Neural cell (in vitro differentiated cells): Measurements from ENCODE around the gene JAZF1. TPM values are rescaled to one million over a fixed set of nuclear protein-coding genes. Genes with fewer than 3 reads are reported as not detected.

Experiments used
- H2AFZ ChIP-seq: fragments of 200-600, 300-800 bp; sonication (generic), shearing (Covaris generic); 2 replicates; pipeline ENCODE4 v1.6.0; 2014; ENCODE audit warnings: low read depth, mild to moderate bottlenecking, antibody characterized with exemption, low read length, moderate library complexity
- H3F3A ChIP-seq: fragments of 200-600 bp; shearing (Covaris generic); 2 replicates; pipeline ENCODE4 v1.6.1; 2016; ENCODE audit warnings: mild to moderate bottlenecking, moderate library complexity, mixed read lengths, antibody characterized with exemption, low read length; ENCODE audit not compliant: insufficient read depth, poor library complexity, severe bottlenecking
- H3K27ac ChIP-seq: fragments of 200-600, 300-800 bp; sonication (generic), shearing (Covaris generic); 2 replicates; pipeline ENCODE4 v1.5.1; 2014; ENCODE audit warnings: mild to moderate bottlenecking, low read length, moderate library complexity
- H3K27me3 ChIP-seq: fragments of 300-800, 200-600 bp; sonication (generic), shearing (Covaris generic); 2 replicates; pipeline ENCODE4 v1.6.0; 2014; ENCODE audit warnings: mild to moderate bottlenecking, low read depth, low read length, moderate library complexity; ENCODE audit not compliant: insufficient read depth
- H3K36me3 ChIP-seq: fragments of 300-800, 200-600 bp; sonication (generic), shearing (Covaris generic); 2 replicates; pipeline ENCODE4 v1.5.1; 2014; ENCODE audit warnings: mild to moderate bottlenecking, antibody characterized with exemption, low read length, moderate library complexity; ENCODE audit not compliant: insufficient read depth
- H3K4me2 ChIP-seq: fragments of 300-800, 200-600 bp; sonication (generic), shearing (Covaris generic); 2 replicates; pipeline ENCODE4 v1.6.0; 2014; ENCODE audit warnings: mild to moderate bottlenecking, low read length
- H3K4me3 ChIP-seq: fragments of 300-800, 200-600 bp; sonication (generic), shearing (Covaris generic); 2 replicates; pipeline ENCODE4 v1.5.1; 2014; ENCODE audit warnings: mild to moderate bottlenecking, low read length, moderate library complexity
- H3K79me2 ChIP-seq: fragments of 200-600 bp; shearing (Covaris generic); replicated peaks from 2 replicates; pipeline ENCODE4 v1.6.0; 2014; ENCODE audit warnings: mild to moderate bottlenecking, low read length, moderate library complexity; ENCODE audit not compliant: insufficient read depth
- H3K9ac ChIP-seq: fragments of 300-800, 200-600 bp; sonication (generic), shearing (Covaris generic); 2 replicates; pipeline ENCODE4 v1.6.1; 2016; ENCODE audit warnings: mild to moderate bottlenecking, low read length, mixed read lengths
- H3K9me2 ChIP-seq: fragments of 200-600 bp; shearing (Covaris generic); 2 replicates; pipeline ENCODE4 v1.6.1; 2016; ENCODE audit warnings: mild to moderate bottlenecking, low read length, mixed read lengths; ENCODE audit not compliant: insufficient read depth
- H3K9me3 ChIP-seq: fragments of 200-600, 300-800 bp; sonication (generic), shearing (Covaris generic); 2 replicates; pipeline ENCODE4 v1.6.1; 2016; ENCODE audit warnings: mild to moderate bottlenecking, mixed run types, low read length, moderate library complexity, mixed read lengths
- H4K20me1 ChIP-seq: fragments of 200-600 bp; shearing (Covaris generic); 2 replicates; pipeline ENCODE4 v1.6.1; 2016; ENCODE audit warnings: mild to moderate bottlenecking, mixed run types; ENCODE audit not compliant: insufficient read depth
- CTCF ChIP-seq: fragments of 450-650 bp; IDR thresholded peaks from 2 replicates; pipeline ENCODE4 v1.5.1; 2014; ENCODE audit warnings: antibody characterized with exemption, mild to moderate bottlenecking, moderate library complexity; ENCODE audit not compliant: poor library complexity, severe bottlenecking
- EP300 ChIP-seq: fragments of 450-650 bp; conservative IDR thresholded peaks from 2 replicates; pipeline ENCODE4 v1.6.1; 2014; ENCODE audit warnings: antibody characterized with exemption, mild to moderate bottlenecking, moderate library complexity; ENCODE audit not compliant: poor library complexity, severe bottlenecking
- EZH2 ChIP-seq: fragments of 200-600, 300-800 bp; shearing (Covaris generic), sonication (generic); IDR thresholded peaks from 2 replicates; pipeline ENCODE4 v1.6.1; 2014; ENCODE audit warnings: antibody characterized with exemption, low read length, borderline replicate concordance, mild to moderate bottlenecking; ENCODE audit not compliant: insufficient read depth, poor library complexity, severe bottlenecking
- MXI1 ChIP-seq: fragments of 450-650 bp; conservative IDR thresholded peaks from 2 replicates; pipeline ENCODE4 v1.6.1; 2014; ENCODE audit warnings: antibody characterized with exemption, mild to moderate bottlenecking; ENCODE audit not compliant: poor library complexity, severe bottlenecking
- POLR2AphosphoS5 ChIP-seq: IDR thresholded peaks from 2 replicates; pipeline ENCODE4 v1.6.1; 2012
- RAD21 ChIP-seq: fragments of 450-650 bp; conservative IDR thresholded peaks from 2 replicates; pipeline ENCODE4 v1.6.1; 2014; ENCODE audit warnings: antibody characterized with exemption, mild to moderate bottlenecking, moderate library complexity
- REST ChIP-seq: IDR thresholded peaks from 2 replicates; pipeline ENCODE4 v1.6.1; 2012; ENCODE audit warnings: borderline replicate concordance
- SMC3 ChIP-seq: fragments of 450-650 bp; conservative IDR thresholded peaks from 2 replicates; pipeline ENCODE4 v1.6.1; 2014; ENCODE audit warnings: antibody characterized with exemption, mild to moderate bottlenecking, moderate library complexity; ENCODE audit not compliant: poor library complexity
- TAF1 ChIP-seq: IDR thresholded peaks from 2 replicates; pipeline ENCODE4 v1.6.1; 2012; ENCODE audit warnings: low read depth
- polyA minus RNA-seq: library from RNA; depleted of rRNA, polyadenylated mRNA; stranded (reverse); fragments of >200 nt; gene quantifications from 2 replicates; pipeline ENCODE4 v1.2.3, GENCODE V29; 2014
- polyA plus RNA-seq: library from polyadenylated mRNA; depleted of rRNA; stranded (reverse); fragments of >200 nt; gene quantifications from 2 replicates; pipeline ENCODE4 v1.2.3, GENCODE V29; 2014

Gene JAZF1
- polyA plus RNA-seq (25.5 and 29.5 TPM in 2 replicates), polyA minus RNA-seq (36.0 and 38.2 TPM in 2 replicates)

- Histone ChIP-seq H3K36me3 (no peaks in the 10 kb centered on the region), H3K4me2 (no peak within 1 kb of the TSS), H3F3A (peaks cover 3% of the 10 kb centered on the region), H3K9ac (peak within 1 kb of the TSS; percentile 73), H3K4me3 (peak within 1 kb of the TSS; percentile 71), H3K9me3 (no peaks in the 10 kb centered on the region), H2AFZ (no peak within 1 kb of the TSS), H3K79me2 (peaks cover 12% of the 10 kb centered on the region), H3K27me3 (no peaks in the 10 kb centered on the region), H4K20me1 (no peaks in the 10 kb centered on the region), H3K27ac (peak within 1 kb of the TSS; percentile 52), H3K9me2 (no peaks in the 10 kb centered on the region)
- TF ChIP-seq POLR2AphosphoS5 = peak; percentile 56
- no peak for TF ChIP-seq TAF1
Measured at GRCh38 chr7:28180364-28181147, at the start of gene JAZF1. Gene JAZF1, minus strand, starts transcription at chr7:28180795.

GRCh38 chr7:28230261-28230660 lies 49.7 kb upstream of the JAZF1 start:
- no peaks in the 10 kb centered on the region for H3K36me3 ChIP-seq
- H3K9me3 ChIP-seq = no peaks in the 10 kb centered on the region
- H3K27ac ChIP-seq = no peak overlapping the region
- no peaks in the 10 kb centered on the region for H4K20me1 ChIP-seq
- no peak overlapping the region for H3K4me3 ChIP-seq
- no peaks in the 10 kb centered on the region for H3F3A ChIP-seq
- H3K9me2 ChIP-seq = no peaks in the 10 kb centered on the region
- no peak overlapping the region for H3K9ac ChIP-seq
- no peaks in the 10 kb centered on the region for H3K27me3 ChIP-seq
- H2AFZ ChIP-seq = no peak overlapping the region
- no peaks in the 10 kb centered on the region for H3K79me2 ChIP-seq
- H3K4me2 ChIP-seq = no peak overlapping the region
- TF ChIP-seq POLR2AphosphoS5 (no peak), REST (no peak), EZH2 (no peak), SMC3 (no peak), EP300 (no peak), RAD21 (no peak), CTCF (no peak), TAF1 (no peak), MXI1 (no peak)
